GM12801 (cell line): ENCODE measurements around the gene CAPN13.

ENCODE experiments used
- CTCF ChIP-seq: IDR thresholded peaks from one replicate; pipeline ENCODE4 v1.5.1; 2011; ENCODE audit warnings: control low read depth; ENCODE audit not compliant: insufficient read length; ENCODE audit errors: extremely low read depth

CAPN13 gene

GRCh38 chr2:30799366-30799765, 7.9 kb downstream of the CAPN13 start:
- no peak for TF ChIP-seq CTCF

DNA sequence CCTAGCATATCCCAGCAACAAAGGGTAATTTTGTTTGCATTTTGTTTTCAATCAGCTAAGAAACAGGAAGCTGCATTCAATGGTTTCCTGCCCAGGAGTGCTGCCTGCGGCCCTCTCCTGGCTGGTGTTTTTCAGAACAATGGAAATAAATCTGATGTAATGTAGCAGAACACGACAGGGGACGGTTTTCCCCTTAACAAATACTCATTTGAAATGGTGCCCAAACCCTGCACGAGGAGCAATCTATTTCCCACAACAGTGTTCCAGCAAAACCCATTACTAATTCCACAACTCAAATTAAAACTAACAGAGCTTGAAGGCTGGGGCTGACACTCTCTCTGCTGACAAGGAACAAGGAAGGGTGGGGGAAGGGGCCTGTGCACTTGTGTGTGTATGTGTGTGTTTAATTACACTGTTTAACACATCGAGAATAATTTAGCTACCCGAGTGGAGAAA, 8.7 kb downstream of the CAPN13 start:
- TF ChIP-seq CTCF: no peak

- no peak for TF ChIP-seq CTCF
These were observed 9.7 kb downstream of the CAPN13 start for GRCh38 chr2:30797381-30798015.

- no peak for TF ChIP-seq CTCF
These were observed 10.5 kb downstream of the CAPN13 start for GRCh38 chr2:30796699-30797098.

DNA sequence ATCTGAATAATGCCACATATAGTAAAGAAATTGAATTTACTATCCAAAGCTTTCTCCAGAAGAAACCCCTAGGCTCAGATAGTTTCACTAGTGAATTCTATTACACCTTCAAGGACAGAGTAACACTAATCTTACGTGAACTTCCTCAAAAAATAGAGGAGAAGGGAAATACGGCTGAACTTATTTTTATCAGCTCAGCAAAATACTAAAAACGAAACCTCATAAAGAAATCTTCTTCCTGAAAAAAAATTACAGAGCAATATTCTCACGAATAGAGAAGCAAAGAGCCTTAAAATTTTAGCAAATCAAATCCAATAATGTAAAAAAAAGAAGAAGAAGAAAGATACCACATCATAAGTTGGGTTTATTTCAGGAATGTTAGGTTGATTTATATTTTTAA, 14.7 kb downstream of the CAPN13 start:
- no peak for TF ChIP-seq CTCF

GRCh38 chr2:30790879-30791278, 16.4 kb downstream of the CAPN13 start:
- no peak for TF ChIP-seq CTCF

DNA sequence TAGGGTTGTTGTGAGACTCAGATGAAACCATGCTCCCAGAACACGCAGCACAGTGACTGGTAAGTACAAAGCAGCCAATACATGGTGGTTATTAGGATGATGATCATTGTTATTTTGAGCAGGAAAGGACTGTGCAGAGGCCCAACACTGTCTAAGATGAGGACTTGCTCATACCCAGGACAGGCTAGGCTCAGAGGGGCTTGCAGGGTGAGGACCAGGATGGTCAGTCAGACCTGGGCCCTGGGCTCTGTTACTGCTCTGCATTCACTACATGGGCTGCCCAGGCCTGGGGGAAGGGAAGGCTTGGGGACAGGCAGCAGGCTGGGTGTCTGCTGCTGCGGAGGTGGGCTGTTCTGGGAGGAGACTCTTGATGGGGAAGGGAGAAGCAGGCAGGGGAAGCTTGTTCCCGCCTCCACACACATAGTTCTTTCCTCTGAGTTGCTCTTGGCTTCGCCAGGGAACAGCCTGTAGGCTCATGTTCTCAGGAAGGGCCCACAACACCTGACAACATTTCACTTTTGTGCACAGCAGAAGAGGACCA, 17.5 kb downstream of the CAPN13 start:
- TF ChIP-seq CTCF: no peak
